HG03196 (cell line): ENCODE results near the gene SIAH2.
"Not testable (repeated sequence)": the region's sequence is repeated elsewhere in the genome, so short reads cannot be mapped to it uniquely, and the experiment has no call there.

Experiments
- ATAC-seq: cut with Tn5 transposase; IDR thresholded peaks from one replicate; pipeline ENCODE4 v1.9.1; 2021; ENCODE audit not compliant: unreplicated experiment

SIAH2 gene, protein sequence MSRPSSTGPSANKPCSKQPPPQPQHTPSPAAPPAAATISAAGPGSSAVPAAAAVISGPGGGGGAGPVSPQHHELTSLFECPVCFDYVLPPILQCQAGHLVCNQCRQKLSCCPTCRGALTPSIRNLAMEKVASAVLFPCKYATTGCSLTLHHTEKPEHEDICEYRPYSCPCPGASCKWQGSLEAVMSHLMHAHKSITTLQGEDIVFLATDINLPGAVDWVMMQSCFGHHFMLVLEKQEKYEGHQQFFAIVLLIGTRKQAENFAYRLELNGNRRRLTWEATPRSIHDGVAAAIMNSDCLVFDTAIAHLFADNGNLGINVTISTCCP

GRCh38 chr3:150763122-150763840 lies at the start of gene SIAH2:
TSS of gene SIAH2 (minus strand) at chr3:150763169. CDS start at chr3:150762849, 320 bp downstream.
- peak; percentile 70 for ATAC-seq

DNA sequence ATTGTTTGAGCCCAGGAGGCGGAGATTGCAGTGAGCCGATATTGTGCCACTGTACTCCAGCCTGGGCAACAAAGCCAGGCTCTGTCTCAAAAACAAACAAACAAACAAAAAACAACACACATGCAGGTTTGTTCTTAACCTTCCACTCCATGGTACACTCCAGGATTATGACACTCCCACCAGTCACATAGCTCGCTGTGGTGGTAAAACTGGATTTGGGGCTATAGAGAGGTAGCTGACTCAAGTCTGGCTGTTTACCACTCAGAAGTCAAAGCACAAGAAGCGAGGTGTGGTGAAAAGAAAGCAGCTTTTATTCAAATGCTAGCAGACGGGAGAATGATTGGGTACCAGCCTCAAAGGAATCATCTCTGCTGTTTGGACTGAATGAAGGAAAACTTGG lies 49.0 kb upstream of the SIAH2 start:
- ATAC-seq: no peak

- no peak for ATAC-seq
Measured at GRCh38 chr3:150810641-150811040, 47.7 kb upstream of the SIAH2 start.

DNA sequence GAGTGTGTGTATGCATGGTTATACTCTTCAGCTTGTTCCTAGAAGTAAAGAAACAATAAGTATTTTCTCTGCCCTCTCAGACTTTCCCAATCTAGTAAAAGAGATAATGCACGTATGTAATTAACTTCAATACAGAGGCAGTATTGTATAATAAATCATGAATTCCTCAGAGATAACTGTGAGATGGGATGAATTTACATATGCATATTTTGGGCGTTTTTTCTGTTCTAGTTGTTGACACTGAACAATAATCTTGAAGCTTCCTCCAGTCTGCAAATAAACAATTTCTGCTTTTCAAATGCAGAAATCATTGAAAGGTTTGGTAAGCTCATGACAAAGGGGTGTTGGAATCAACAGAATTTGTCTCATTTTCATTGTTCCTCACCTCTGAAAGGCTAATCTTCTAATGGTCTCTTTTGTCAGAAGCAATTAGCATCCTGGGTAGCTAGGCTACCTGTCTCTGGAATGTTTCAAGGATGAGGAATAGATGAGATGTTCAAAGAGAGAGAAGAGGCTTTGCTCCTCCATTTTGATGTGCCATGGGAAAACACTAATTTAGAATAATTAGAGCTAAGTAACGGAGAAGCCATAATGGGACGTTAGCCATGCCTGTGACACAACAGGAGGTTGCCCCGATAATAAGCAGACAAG lies 43.3 kb upstream of the SIAH2 start:
- no peak for ATAC-seq

- no peak for ATAC-seq
Measured at GRCh38 chr3:150805354-150805753, 42.4 kb upstream of the SIAH2 start.

- no peak for ATAC-seq
Measured at GRCh38 chr3:150803440-150803985, 40.5 kb upstream of the SIAH2 start.

- ATAC-seq: no peak
Measured at GRCh38 chr3:150800722-150801121, 37.8 kb upstream of the SIAH2 start.

GRCh38 chr3:150798122-150798618 lies 35.2 kb upstream of the SIAH2 start:
- ATAC-seq: no peak

DNA sequence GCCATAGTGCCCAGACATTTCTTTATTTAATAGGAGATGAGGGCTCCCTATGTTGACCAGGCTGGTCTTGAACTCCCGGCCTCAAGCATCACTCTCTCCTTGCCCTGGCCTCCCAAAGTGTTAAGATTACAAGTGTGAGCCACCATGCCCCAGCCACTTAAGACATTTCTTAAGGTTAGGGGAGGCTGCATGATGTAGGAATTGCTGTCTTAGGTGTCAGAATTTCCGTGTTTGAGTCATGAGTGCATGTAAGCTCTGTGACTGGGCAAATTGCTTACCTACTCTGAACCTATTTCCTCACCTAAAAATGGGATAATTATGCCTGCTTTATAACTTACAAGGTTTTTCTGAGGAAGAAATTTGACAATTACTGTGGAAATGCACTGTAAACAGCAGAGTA lies 34.2 kb upstream of the SIAH2 start:
- ATAC-seq: no peak

- not testable (repeated sequence) for ATAC-seq
Measured at GRCh38 chr3:150796527-150796926, 33.6 kb upstream of the SIAH2 start.

- no peak for ATAC-seq
Measured at GRCh38 chr3:150793641-150794040, 30.7 kb upstream of the SIAH2 start.

DNA sequence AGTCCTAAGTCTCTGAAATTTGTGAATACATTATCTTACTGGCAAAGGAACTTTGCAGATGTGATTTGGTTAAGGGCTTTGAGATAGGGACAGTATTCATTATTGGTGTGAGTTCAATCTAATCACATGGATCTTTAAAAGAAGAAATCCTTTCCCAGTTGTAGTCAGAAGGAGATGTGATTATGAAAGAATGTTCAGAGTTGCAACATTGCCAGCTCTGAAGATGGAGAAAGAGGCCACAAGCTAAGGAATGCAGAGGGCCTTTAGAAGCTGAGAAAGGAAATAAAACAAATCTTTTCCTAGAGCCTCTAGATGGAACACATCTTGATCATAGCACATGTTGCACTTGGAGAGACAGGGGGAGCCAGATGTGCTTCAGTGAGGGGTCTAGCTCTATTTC lies 27.7 kb upstream of the SIAH2 start:
- no peak for ATAC-seq

DNA sequence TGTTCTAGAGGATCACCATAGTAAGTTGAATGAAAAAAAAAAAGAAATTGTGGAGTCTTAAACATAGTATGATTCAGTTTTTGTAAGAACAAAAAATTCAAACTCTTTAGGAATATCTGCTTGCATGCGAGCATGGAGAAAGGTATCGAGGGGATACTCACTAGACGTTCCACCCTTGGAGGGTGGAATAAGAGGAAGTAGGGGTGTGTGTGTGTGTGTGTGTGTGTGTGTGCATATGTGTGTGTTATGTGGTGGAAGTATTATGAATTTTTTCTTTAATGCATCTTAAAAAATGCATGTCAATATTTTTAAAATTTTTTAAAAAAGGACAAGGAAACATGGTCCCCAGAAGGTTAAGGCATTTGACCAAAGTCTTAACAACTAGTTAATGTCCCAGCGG lies 26.5 kb upstream of the SIAH2 start:
- no peak for ATAC-seq

DNA sequence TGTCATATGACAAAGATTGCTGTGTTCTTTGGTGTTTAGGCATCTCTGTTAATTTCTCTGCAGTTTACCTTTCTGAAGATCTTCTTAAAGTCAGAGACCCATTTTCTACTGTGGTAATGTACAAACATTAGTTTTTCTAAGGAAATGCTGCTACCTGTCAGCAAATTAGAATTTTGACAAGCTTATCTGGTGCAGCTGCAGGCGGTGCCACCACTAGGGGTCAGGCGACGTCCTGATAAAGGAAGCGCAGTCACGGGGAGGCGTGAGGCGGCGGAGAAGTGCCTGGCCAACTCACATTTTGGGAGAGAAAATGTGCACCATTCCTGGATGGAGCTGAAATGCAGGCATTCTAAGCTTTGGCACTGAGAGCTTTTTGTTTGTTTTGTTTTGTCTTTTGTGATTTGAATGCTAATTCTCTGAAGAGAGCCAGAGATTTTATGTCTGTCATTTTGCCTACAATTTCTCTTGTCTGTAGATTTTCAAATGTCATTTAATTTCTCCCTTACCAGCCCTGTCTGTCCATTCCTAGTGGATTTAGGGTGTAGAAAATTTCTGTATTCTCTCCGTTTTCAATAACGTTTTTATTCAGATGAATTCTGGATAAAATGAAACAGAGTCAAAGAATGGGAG lies 24.9 kb upstream of the SIAH2 start:
- ATAC-seq: peak; percentile 57

- ATAC-seq: no peak
Measured at GRCh38 chr3:150786791-150787190, 23.8 kb upstream of the SIAH2 start.

GRCh38 chr3:150784747-150785125 lies 21.8 kb upstream of the SIAH2 start:
- ATAC-seq: no peak

DNA sequence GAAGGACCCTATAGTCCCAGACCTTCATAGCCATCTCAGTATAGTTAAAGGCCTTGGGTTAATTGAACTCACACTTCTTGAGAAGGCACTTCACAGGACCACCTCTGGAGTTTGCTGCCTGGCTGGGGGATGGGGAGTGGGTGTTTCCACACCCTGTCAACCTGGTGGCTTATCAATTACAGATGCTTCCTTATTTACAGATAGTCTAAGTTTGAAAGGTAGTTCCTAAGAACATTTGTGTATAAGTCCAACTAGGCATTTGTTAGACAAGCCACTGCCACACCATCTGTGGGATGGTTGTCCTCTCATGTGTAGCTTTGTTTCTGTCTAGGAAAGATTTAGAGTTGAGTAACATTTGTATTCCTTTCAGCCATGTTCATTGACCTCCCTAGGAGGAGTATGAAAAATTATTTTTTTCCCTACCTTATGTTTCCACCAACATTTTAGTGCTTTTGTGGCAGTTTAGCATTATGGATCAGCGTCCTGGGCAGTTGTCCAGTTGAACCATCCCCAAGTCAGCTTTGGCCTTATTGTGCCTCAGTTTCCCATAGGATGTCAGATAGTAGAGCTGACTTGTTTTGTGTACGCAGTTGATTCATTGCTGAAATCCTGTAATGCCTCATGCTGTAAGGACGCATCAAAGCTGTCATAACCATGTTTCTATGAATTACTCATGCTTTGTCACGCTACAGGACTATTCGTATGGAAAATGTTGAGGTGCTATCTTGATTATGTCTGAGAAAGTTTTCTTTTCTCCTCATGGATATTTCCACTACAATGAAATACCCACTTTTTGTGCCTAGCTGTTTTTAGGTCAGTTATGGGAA lies 21.2 kb upstream of the SIAH2 start:
- ATAC-seq: no peak

DNA sequence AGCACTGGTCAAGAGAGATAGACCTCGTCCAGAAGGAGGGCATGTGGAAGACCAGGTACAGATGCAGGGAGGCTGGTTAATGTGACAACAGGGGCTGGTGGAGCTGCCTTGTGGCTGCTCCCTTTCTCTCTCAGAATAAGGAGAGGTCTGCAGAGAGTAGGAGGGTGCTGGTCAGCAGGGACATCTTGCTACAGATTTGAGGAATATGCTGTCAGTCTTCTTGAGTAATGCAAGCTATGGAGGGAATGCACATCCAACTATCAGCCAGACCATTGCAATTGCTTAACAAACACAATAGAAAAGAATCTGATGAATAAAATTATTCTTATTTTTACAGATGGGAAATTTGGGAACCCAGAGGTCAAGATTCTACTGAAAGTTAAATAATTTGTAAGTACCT lies 20.3 kb upstream of the SIAH2 start:
- ATAC-seq: no peak

DNA sequence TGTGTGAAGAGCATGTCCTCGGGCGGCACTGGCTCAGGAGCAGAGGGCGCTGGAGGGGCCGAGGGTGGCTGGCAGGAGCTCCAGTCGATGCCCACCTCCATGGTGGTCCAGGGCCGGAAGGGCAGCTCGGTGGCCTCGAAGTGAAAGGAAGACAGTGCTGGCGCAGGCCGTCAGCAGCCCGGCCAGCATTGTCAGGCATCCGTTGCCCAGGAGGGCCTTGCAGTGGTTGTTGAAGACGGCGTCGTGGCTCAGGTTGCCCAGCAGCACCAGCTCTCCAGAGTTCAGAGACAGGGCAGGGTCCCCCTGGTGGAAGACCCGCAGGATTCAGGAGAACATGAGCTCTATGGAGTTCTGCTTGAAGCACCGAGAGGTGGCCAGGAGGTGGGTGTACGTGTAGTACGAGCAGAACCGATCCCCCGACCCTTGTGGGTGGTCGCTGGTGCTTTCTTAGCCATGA lies 16.5 kb upstream of the SIAH2 start:
- no peak for ATAC-seq

DNA sequence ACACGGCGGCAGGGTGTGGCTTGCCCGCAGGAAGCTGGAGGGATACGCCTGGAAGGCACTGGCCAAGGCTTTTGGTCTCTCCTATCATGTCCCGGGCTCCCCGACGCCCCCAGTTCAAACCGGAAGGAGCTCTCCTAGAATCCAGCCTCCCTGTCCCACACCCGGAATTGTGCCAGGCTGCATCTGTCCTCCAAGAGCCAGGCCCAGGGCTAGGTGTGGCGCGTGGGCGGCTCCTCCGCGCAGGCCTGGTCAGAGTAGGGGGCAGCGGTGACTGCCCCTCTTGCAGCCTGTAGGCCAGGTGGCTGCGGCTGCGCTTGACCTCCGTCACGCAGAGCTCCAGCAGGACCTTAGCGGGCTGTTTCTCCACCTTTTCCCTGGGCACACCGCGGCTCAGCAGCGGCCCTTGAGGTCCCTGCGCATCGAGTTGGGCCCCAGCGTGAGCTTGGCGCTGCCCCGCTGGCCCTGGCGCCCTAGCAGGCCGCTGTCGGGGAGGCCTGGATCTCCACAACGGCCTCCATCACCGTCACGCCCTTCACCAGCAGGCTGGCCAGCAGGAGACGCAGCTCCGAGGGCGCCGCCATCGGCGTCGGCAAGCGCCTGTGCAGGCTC lies 15.9 kb upstream of the SIAH2 start:
- ATAC-seq: no peak
